SK-N-SH (cell line): Measurements from ENCODE around the gene ITPA. TPM values are rescaled to one million over a fixed set of nuclear protein-coding genes. Genes with fewer than 3 reads are reported as not detected.
A peak's percentile ranks its signal among the peaks of the same experiment; 100 is the strongest.

Source experiments
- CTCF ChIA-PET: fragments of 300-600, 350-600 bp; formaldehyde crosslinking; extraction: SDS; loops from one replicate; lab custom pipeline; 2021; lab: Yijun Ruan, JAX
- POLR2A ChIA-PET: fragments of 350-600 bp; sonication (Branson Sonifier 250); formaldehyde crosslinking; extraction: SDS; loops from one replicate; lab custom pipeline; 2020; ENCODE audit warnings: antibody characterized with exemption, inconsistent platforms; lab: Yijun Ruan, JAX
- DNase-seq: peaks from one replicate; pipeline ENCODE4 v3.0.0; 2012
- H2AFZ ChIP-seq: fragments of 200-600 bp; sonication (generic); 2 replicates; pipeline ENCODE4 v1.8.1; 2016; ENCODE audit warnings: antibody characterized with exemption, mild to moderate bottlenecking, low read depth
- H3F3A ChIP-seq: fragments of 200-600 bp; sonication (generic); replicated peaks from 2 replicates; pipeline ENCODE3; 2016; ENCODE audit warnings: antibody characterized with exemption, mild to moderate bottlenecking; ENCODE audit not compliant: insufficient read depth
- H3K27ac ChIP-seq, 2 experiments: fragments of 200-500 bp in 1 of 2; fragments of 200-600 bp in 1 of 2; sonication (Bioruptor generic) in 1 of 2; sonication (generic), shearing (Covaris generic) in 1 of 2; 2 replicates each; pipeline versions ENCODE4 v1.5.1 to v1.6.1; 2014 to 2016; ENCODE audit warnings: low read depth in 2 of 2, inconsistent platforms in 1 of 2, low read length in 1 of 2, mild to moderate bottlenecking in 1 of 2, mixed read lengths in 1 of 2
- H3K27me3 ChIP-seq: fragments of 200-600 bp; sonication (generic), shearing (Covaris generic); 2 replicates; pipeline ENCODE4 v1.6.1; 2016; ENCODE audit warnings: mixed run types; ENCODE audit not compliant: insufficient read depth
- H3K36me3 ChIP-seq, 2 experiments: fragments of 200-500 bp in 1 of 2; fragments of 200-600 bp in 1 of 2; sonication (Bioruptor generic) in 1 of 2; sonication (generic) in 1 of 2; replicated peaks in 1 of 2; 2 replicates each; pipeline versions ENCODE3 to v1.5.1; 2014 to 2016; ENCODE audit warnings: low read length in 1 of 2, mild to moderate bottlenecking in 1 of 2; ENCODE audit not compliant: insufficient read depth in 2 of 2, control insufficient read depth in 1 of 2
- H3K4me1 ChIP-seq, 2 experiments: fragments of 200-500 bp in 1 of 2; fragments of 200-600 bp in 1 of 2; sonication (Bioruptor generic) in 1 of 2; sonication (generic), shearing (Covaris generic) in 1 of 2; 2 replicates each; pipeline versions ENCODE4 v1.5.1 to v1.6.1; 2014 to 2016; ENCODE audit warnings: low read depth in 1 of 2, low read length in 1 of 2, mixed run types in 1 of 2; ENCODE audit not compliant: insufficient read depth in 2 of 2, control insufficient read depth in 1 of 2
- H3K4me2 ChIP-seq: fragments of 200-600 bp; sonication (generic), shearing (Covaris generic); 2 replicates; pipeline ENCODE4 v1.6.1; 2017; ENCODE audit warnings: mixed run types
- H3K4me3 ChIP-seq, 2 experiments: fragments of 200-500 bp in 1 of 2; fragments of 200-600 bp in 1 of 2; sonication (Bioruptor generic) in 1 of 2; sonication (generic), shearing (Covaris generic) in 1 of 2; 2 replicates each; pipeline versions ENCODE4 v1.5.1 to v1.8.1; 2014 to 2016; ENCODE audit warnings: low read depth in 2 of 2, inconsistent platforms in 1 of 2, low read length in 1 of 2, mild to moderate bottlenecking in 1 of 2, mixed read lengths in 1 of 2, moderate library complexity in 1 of 2
- H3K79me2 ChIP-seq: fragments of 200-600 bp; sonication (generic); 2 replicates; pipeline ENCODE4 v1.8.1; 2017; ENCODE audit warnings: mild to moderate bottlenecking; ENCODE audit not compliant: insufficient read depth
- H3K9ac ChIP-seq: fragments of 200-600 bp; sonication (generic); 2 replicates; pipeline ENCODE4 v1.6.1; 2017; ENCODE audit warnings: mixed run types
- H3K9me2 ChIP-seq: fragments of 200-600 bp; sonication (generic); 2 replicates; pipeline ENCODE4 v1.6.1; 2017; ENCODE audit warnings: mixed run types
- H3K9me3 ChIP-seq: fragments of 200-600 bp; sonication (generic); 2 replicates; pipeline ENCODE4 v1.6.1; 2017; ENCODE audit warnings: mixed run types, mild to moderate bottlenecking, moderate library complexity
- H4K20me1 ChIP-seq: fragments of 200-600 bp; sonication (generic); 2 replicates; pipeline ENCODE4 v1.6.1; 2017; ENCODE audit warnings: mild to moderate bottlenecking, mixed run types; ENCODE audit not compliant: insufficient read depth
- CTCF ChIP-seq: fragments of 200-600 bp; sonication (generic); IDR thresholded peaks from 2 replicates; pipeline ENCODE4 v1.6.1; 2017; ENCODE audit warnings: antibody characterized with exemption, mild to moderate bottlenecking, moderate library complexity
- ELF1 ChIP-seq: IDR thresholded peaks from 2 replicates; pipeline ENCODE4 v1.4.0; 2012
- EP300 ChIP-seq, 2 experiments: IDR thresholded peaks; 2 replicates each; pipeline versions ENCODE4 v1.4.0 to v1.6.1; 2012; ENCODE audit warnings: borderline replicate concordance in 1 of 2, low read depth in 1 of 2, low read length in 1 of 2
- GABPA ChIP-seq: IDR thresholded peaks from 2 replicates; pipeline ENCODE4 v1.4.0; 2012; ENCODE audit warnings: low read depth, mild to moderate bottlenecking
- JUND ChIP-seq: IDR thresholded peaks from 2 replicates; pipeline ENCODE4 v1.4.0; 2012
- MAX ChIP-seq: IDR thresholded peaks from 2 replicates; pipeline ENCODE4 v1.4.0; 2012; ENCODE audit warnings: low read depth
- MXI1 ChIP-seq: IDR thresholded peaks from 2 replicates; pipeline ENCODE4 v1.6.1; 2012; ENCODE audit warnings: mild to moderate bottlenecking, low read depth, low read length, improper control_type of control experiment
- PBX3 ChIP-seq: IDR thresholded peaks from 2 replicates; pipeline ENCODE4; 2012
- POLR2AphosphoS5 ChIP-seq: IDR thresholded peaks from 2 replicates; pipeline ENCODE4 v1.6.1; 2012; ENCODE audit warnings: low read depth, low read length
- RXRA ChIP-seq: IDR thresholded peaks from 2 replicates; pipeline ENCODE4 v1.4.0; 2012; ENCODE audit warnings: low read depth, mild to moderate bottlenecking, borderline replicate concordance
- SIN3A ChIP-seq: IDR thresholded peaks from 2 replicates; pipeline ENCODE4 v1.6.1; 2012; ENCODE audit warnings: low read depth, mild to moderate bottlenecking, low read length, moderate library complexity, borderline replicate concordance
- SMC3 ChIP-seq: IDR thresholded peaks from 2 replicates; pipeline ENCODE4 v1.6.1; 2012; ENCODE audit warnings: low read depth, low read length, improper control_type of control experiment
- TAF1 ChIP-seq: IDR thresholded peaks from 2 replicates; pipeline ENCODE4 v1.6.1; 2012; ENCODE audit warnings: low read depth, mild to moderate bottlenecking, low read length, moderate library complexity, borderline replicate concordance
- TCF12 ChIP-seq: IDR thresholded peaks from 2 replicates; pipeline ENCODE4 v1.4.0; 2012
- YY1 ChIP-seq: IDR thresholded peaks from 2 replicates; pipeline ENCODE4 v1.4.0; 2012; ENCODE audit warnings: low read depth, mild to moderate bottlenecking
- WGBS: methylation state at CpG from one replicate; pipeline ENCODE4 v1.1.6; 2017; ENCODE audit warnings: low lambda C conversion rate; 5-methylcytosine and 5-hydroxymethylcytosine counted together
- polyA plus RNA-seq, 3 experiments: library from polyadenylated mRNA; depleted of rRNA; stranded (reverse); fragments of >200 nt; gene quantifications; 2 replicates each; pipeline ENCODE4 v1.2.3, GENCODE V29; 2012
- TF ChIP-seq, protein P1 (sequence below): fragments of 150-350 bp; IDR thresholded peaks from 2 replicates; pipeline ENCODE4 v1.6.1; 2016; ENCODE audit warnings: mild to moderate bottlenecking, low read depth, low read length
- TF ChIP-seq, protein P2 (sequence below): IDR thresholded peaks from 2 replicates; pipeline ENCODE4 v1.4.0; 2012; ENCODE audit warnings: low read depth, borderline replicate concordance

Gene ITPA
- 66.7 and 67.7 TPM in 2 replicates for polyA plus RNA-seq (2012; rRNA removed)
- polyA plus RNA-seq (2012; cell fraction: cytosol; rRNA removed): 49.4 and 56.4 TPM in 2 replicates
- polyA plus RNA-seq (2012; cell fraction: nucleus; rRNA removed): 96.3 and 150 TPM in 2 replicates

DNA sequence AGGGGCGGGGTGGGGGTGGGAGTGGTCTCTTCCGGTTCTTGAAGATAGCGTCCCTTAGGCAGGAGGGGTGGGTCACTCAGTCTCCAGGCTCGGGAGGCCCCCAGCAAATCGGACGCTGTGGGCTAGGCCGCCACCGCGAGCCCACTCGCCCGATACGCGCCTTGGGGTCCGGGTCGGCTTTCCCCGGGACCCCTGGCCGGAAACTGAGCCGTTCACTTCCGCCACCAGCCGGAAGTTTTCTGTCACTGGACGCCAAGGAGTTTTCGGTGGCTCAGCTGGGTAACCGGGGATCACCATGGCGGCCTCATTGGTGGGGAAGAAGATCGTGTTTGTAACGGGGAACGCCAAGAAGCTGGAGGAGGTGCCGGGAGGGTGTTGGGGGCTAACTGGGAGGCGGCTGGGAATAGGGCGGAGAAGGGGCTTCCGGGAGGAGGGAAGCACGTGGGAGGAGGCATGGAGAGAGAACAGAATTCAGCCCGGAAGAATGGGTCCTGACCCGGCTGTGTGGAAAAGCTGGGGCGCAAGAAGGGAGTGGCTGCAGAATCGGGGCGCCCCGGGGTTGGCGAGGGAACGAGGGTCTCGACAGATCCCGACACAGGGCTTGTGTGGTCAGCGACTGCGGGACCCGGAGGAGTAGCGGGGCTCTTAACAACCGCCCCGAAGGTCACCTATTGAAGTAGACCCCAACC lies at the start of gene ITPA:
Gene ITPA (plus strand): TSS at position 242 of the 689 bp plus-strand sequence. CDS start 54 bp downstream, at position 296.
- Histone ChIP-seq H2AFZ (peak within 1 kb of the TSS; percentile 97), H3K9me3 (no peaks in the 10 kb centered on the region), H3K36me3 (peaks cover 6 to 8% of the 10 kb centered on the region in 2 experiments), H3F3A (no peaks in the 10 kb centered on the region), H3K9ac (peak within 1 kb of the TSS; percentile 81), H3K4me3 (peak within 1 kb of the TSS; percentile 71 to 92), H4K20me1 (no peaks in the 10 kb centered on the region), H3K79me2 (peaks cover 60% of the 10 kb centered on the region), H3K4me2 (peak within 1 kb of the TSS; percentile 94), H3K27me3 (no peaks in the 10 kb centered on the region), H3K4me1 (peaks cover 7 to 12% of the 10 kb centered on the region in 2 experiments; a peak in 1 of 4 replicates), H3K9me2 (no peaks in the 10 kb centered on the region), H3K27ac (peak within 1 kb of the TSS; percentile 51 to 65)
- ChIA-PET POLR2A (interaction anchor here (1.5 kb wide), 1 partner anchor 72 kb away, joined by 3 read pairs; no protein-coding TSS in a partner anchor), CTCF (interaction anchor here (2.1 to 3.7 kb wide), 2 partner anchors 9 to 107 kb away, joined by 8 to 27 read pairs; no protein-coding TSS in a partner anchor)
- TF ChIP-seq YY1 (peak; percentile 73), JUND (no peak), ELF1 (peak; percentile 70), RXRA (no peak), TCF12 (no peak), SMC3 (no peak), EP300 (IDR thresholded peaks at IDR 0.05; ENCODE audit: borderline replicate concordance in 1 of 2, low read depth in 1 of 2, low read length in 1 of 2) (no peak), MAX (peak; percentile 98), PBX3 (no peak), SIN3A (peak; percentile 86; the same call in 1 of the 2 replicates), GABPA (peak; percentile 94), MXI1 (peak; percentile 98), CTCF (no peak), TAF1 (peak; percentile 65), POLR2AphosphoS5 (peak; percentile 69)
- TF ChIP-seq, protein P1, sequence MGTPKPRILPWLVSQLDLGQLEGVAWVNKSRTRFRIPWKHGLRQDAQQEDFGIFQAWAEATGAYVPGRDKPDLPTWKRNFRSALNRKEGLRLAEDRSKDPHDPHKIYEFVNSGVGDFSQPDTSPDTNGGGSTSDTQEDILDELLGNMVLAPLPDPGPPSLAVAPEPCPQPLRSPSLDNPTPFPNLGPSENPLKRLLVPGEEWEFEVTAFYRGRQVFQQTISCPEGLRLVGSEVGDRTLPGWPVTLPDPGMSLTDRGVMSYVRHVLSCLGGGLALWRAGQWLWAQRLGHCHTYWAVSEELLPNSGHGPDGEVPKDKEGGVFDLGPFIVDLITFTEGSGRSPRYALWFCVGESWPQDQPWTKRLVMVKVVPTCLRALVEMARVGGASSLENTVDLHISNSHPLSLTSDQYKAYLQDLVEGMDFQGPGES: no peak
- TF ChIP-seq, protein P2, sequence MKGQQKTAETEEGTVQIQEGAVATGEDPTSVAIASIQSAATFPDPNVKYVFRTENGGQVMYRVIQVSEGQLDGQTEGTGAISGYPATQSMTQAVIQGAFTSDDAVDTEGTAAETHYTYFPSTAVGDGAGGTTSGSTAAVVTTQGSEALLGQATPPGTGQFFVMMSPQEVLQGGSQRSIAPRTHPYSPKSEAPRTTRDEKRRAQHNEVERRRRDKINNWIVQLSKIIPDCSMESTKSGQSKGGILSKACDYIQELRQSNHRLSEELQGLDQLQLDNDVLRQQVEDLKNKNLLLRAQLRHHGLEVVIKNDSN: 0 out of 2 replicates have a peak, but pooled peaks have one; percentile 36
- WGBS: 1% methylated on average over 30 of the region's 48 CpGs
- peak; percentile 89 for DNase-seq
